ENCODE results near the gene EPHB2. TPM values are rescaled to one million over a fixed set of nuclear protein-coding genes. Genes with fewer than 3 reads are reported as not detected.

The EPHB2 gene
- 11.0 and 20.7 TPM in 2 replicates for total RNA-seq

GRCh38 chr1:22710701-22711049 lies at the start of gene EPHB2:
TSS of gene EPHB2 (plus strand) at chr1:22710839. CDS start at chr1:22710983, 144 bp downstream.

Other genes starting within 250 kb of the EPHB2 start
- not detected in 2 replicates for gene EPHA8, start 147.3 kb upstream of the EPHB2 start, total RNA-seq
- not detected in 2 replicates for gene C1QA, start 74.2 kb upstream of the EPHB2 start, total RNA-seq
- gene C1QC, start 67.2 kb upstream of the EPHB2 start, total RNA-seq, result 0.14 TPM in 1 of 2 replicates, not detected in the other
- gene C1QB, start 57.6 kb upstream of the EPHB2 start, total RNA-seq, result not detected in 2 replicates